HG03159 (cell line): Measurements from ENCODE around the gene ERN1.
"Not testable (repeated sequence)": the region's sequence is repeated elsewhere in the genome, so short reads cannot be mapped to it uniquely, and the experiment has no call there.

ENCODE experiments used
- ATAC-seq: cut with Tn5 transposase; IDR thresholded peaks from one replicate; pipeline ENCODE4 v1.9.1; 2021; ENCODE audit warnings: mild to moderate bottlenecking, moderate library complexity; ENCODE audit not compliant: unreplicated experiment

ERN1 gene

GRCh38 chr17:64007089-64007837 is 122.7 kb downstream of the ERN1 start:
- not testable (repeated sequence) for ATAC-seq

- ATAC-seq = no peak
These were observed 123.4 kb downstream of the ERN1 start for GRCh38 chr17:64006361-64007088.

GRCh38 chr17:64005734-64006167 is 124.2 kb downstream of the ERN1 start:
- ATAC-seq = no peak

GRCh38 chr17:64004903-64005733 is 124.8 kb downstream of the ERN1 start:
- no peak for ATAC-seq

- no peak for ATAC-seq
These were observed 125.7 kb downstream of the ERN1 start for GRCh38 chr17:64004218-64004770.

GRCh38 chr17:64003526-64004121 is 126.3 kb downstream of the ERN1 start:
- no peak for ATAC-seq

- ATAC-seq = no peak
These were observed 127.1 kb downstream of the ERN1 start for GRCh38 chr17:64002658-64003525.

- no peak for ATAC-seq
These were observed 128.0 kb downstream of the ERN1 start for GRCh38 chr17:64001763-64002529.

- no peak for ATAC-seq
These were observed 128.8 kb downstream of the ERN1 start for GRCh38 chr17:64001091-64001579.

GRCh38 chr17:63999680-64000531 is 130.0 kb downstream of the ERN1 start:
- ATAC-seq = no peak

GRCh38 chr17:63998721-63999679 is 130.9 kb downstream of the ERN1 start:
- ATAC-seq = no peak

GRCh38 chr17:63998050-63998720 is 131.8 kb downstream of the ERN1 start, which contains the start of gene PRR29:
TSS of gene PRR29 (plus strand) at chr17:63998351. CDS start at chr17:63998365, 14 bp downstream.
- ATAC-seq = no peak

- ATAC-seq = no peak
These were observed 132.4 kb downstream of the ERN1 start for GRCh38 chr17:63997341-63998048.

- ATAC-seq = no peak
These were observed 133.3 kb downstream of the ERN1 start for GRCh38 chr17:63996430-63997182.

- ATAC-seq = no peak
These were observed 134.3 kb downstream of the ERN1 start for GRCh38 chr17:63995626-63996025.
